Activated gamma-delta T cell treated with anti-CD3 and anti-CD28 coated beads, Interleukin-2, amount 50 U/mL, for 16 hours (primary cell): ENCODE data around the gene PLIN4.

Experiments
- DNase-seq: peaks from one replicate; pipeline ENCODE4 v3.0.0-alpha.2; 2020; ENCODE audit warnings: low read depth

The PLIN4 gene

DNA sequence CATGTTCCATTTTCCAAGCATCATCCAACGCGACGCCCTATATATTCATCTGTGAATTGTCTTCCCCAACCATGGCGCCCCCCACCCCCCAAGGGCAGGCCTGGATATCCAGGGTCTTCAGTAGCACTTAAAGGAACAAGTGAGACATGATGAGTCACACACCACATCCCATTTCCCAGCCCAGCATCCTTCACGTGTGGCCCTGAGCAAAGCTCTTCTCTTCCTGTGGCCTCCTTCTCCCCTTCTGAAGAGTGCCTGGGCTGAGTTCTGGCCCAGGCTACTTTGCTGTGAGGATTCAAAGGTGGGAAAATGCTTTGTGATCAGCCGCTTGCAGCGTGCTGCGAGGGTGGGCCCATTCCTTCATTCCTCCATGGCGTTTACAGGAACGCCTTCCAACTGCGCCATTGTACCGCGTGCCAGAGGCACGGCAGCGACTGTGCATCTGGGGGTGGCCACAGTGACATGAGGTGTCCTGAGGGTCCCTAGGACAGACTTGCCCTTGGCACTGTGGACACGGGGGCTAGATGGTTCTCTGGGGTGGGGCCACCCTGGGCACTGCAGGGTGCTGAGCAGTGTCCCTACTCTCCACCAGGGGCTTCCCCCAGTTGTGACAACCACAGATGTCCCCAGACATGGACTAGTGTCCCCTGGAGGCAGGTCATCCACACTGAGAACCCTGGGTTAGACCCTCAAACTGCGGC, 11.7 kb downstream of the PLIN4 start:
- no peak for DNase-seq

DNA sequence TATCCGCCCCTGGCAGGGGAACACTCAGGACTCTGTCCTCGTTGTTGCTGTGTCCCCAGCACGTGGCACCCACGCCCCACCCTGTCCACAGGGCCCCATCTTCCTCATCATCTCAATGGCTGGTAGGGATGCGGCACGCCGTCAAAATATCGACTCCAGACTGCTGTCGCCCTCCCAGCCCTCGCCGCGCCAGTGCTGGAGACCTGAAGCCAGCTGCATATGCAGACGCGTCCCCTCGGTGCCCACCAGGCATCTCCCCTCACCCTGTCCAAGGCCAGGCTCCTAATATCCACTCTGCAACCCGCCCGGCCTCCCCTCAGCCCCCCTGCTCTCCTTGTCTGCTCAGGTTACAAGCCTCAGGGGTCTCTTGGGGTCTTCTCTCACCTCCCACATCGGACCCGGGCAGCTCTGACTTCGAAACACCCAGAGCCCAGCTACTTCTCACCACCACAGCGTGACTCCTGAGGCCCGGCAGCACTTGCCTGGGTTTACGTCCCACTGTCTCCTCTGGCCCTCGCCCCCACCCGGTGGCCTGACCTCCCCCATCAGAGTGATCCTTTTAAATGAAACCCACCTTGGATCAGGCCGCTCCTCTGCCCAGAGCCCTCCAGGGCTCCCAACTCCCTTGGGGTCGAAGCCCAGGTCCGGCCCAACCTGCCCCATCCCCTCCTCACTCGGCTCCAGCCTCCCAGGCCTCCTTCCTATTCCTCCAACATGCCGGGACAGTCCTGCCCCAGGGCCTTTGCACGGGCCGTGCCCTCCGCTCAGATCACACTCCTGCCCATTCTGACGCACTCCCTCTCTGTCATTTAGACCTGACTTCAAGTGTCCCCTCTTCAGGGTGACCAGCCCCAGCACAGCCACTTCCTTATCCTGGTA, 12.5 kb downstream of the PLIN4 start:
- DNase-seq: no peak

DNA sequence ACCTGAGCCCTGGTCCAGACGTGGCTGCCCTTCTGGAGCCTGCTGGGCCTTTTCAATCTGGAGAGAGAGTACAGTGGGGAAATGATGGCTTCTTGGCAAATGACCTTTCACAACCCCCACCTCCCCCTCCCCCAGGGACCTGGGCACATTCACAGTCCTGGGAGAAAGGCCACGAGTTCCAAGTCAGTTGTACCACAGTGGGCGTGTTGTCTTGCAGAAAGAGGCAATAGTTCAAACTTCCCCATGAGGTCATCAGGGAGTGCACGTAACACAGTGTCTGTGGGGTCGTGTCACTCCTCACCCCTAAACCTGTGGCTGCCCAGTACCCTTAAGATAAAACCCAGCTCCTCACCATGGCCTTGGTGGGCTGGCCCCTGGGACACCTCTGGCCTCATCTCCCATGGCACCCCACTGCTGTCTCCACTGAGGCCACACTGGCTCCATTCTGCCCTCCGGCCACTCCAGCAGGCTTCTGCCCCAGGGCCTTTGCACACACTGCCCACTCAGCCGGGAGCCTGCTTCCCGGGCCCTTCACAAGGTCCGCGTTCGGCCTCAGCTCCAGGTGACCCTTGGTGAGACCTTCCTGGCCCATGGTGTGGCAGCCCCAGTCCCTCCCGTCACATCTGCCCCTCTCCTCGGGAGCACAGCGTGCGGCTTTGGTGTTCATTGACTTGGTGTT, 13.3 kb downstream of the PLIN4 start:
- DNase-seq: no peak

DNA sequence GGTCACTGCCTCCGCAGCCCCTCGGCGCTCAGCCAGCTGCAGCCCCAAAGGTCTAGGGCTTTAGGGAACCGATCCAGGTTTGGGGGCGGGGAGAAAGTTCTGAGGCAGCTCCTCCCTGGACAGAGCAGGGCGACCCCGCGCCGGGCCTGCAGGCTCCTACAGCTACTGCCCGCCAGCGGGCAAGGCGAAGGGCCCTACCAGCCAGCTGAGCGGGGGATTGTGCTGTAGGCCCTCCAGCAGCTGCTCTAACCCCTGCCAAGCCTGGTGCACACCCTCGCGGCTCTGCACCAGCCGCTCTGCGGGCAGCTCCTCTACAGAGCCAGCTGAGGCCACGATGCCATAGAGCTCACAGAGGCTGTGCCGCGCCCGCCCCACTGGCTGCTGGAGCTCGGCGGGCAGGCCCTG, 14.0 kb downstream of the PLIN4 start:
- DNase-seq: no peak

DNA sequence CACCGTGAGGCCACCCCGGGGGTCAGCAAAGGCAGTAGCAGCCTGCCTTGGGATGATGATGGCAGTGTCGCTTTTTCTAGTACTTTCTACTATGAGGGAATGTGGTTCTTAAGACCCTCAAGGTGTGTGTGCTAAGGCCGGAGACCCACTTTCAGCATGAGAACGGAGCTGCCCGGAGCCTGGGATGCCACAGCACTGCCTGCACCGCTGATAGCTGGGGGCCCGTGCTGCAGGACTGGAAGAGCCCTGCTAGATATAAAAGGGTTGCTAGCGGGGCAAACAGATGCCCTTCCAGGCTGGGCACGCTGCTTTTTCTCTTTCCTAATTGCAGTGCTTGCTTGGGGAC, 14.5 kb downstream of the PLIN4 start:
- DNase-seq: no peak

DNA sequence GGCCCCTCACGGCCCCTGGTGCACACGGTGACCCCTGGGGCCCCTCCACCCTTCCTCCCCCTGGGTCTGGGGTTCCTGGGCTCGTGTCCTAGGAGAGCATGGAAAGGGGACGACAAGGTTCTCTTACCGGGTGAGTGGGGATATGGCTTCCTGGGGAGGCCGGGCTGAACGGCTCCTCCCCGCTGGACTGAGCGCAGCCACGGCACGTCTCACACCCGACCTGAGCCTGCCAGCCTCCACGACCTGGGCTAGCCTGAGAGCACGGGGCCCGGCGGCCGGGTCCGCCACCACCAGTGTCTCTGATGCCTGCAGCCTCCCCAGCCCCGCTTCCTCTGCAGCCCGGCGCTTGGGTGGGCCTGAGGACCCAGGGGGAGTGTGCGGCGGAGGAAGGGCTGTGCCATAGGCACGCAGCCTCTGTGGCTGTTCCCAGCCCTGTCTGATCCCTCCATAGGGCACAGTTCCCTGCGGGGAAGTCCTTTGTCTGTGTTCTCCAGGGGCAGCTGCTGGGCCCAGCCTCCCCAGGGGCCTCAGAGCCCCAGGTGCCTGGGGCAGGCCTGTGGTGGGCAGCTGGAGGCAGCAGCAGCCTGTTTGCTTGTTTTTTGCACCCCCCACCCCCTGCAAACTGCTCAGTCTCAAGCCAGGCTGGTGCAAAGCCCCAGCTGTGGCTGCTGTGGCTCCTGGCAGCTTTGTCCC, 15.0 kb downstream of the PLIN4 start:
- no peak for DNase-seq

DNA sequence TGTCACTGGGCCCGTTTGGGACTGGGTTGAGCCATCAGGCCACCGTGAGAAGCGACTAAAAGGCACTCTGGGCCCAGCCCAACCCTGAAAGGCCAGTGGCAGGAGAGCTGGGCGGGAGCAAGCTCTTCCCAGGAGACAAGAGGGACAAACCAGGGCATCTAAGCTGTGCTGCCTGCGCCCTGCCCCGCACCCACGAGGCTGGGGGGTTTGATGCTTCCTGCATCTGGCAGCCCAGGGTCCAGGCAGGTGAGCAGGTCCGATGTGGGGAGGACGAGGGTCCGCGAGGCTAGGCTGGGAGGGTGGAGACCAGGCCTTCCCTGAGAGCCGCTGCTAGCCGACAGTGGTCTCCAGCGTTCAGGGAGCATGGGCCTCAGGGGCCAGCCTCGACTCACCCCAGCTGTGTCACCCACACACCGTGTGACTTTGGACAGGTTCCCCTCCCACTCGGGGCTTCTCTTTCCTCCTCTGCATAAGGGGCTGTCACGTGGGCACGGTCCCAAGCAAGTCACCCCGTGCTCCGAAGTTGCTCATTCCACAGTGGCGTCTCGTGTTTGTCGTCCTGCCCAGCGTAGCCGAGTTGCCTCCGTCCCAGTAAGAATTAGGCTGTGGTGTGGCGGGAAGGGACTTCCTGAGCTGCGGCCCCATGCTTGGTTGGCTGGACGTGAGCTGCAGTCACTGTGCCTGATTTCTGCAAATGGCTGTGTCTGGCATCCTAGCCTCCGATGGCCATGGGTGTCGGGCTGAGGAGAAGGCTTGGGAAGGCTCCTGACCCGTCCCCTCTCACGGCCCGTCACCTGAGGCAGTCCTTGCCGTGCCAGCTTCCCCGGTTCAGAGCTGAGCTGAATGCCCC, 15.8 kb downstream of the PLIN4 start:
- no peak for DNase-seq

DNA sequence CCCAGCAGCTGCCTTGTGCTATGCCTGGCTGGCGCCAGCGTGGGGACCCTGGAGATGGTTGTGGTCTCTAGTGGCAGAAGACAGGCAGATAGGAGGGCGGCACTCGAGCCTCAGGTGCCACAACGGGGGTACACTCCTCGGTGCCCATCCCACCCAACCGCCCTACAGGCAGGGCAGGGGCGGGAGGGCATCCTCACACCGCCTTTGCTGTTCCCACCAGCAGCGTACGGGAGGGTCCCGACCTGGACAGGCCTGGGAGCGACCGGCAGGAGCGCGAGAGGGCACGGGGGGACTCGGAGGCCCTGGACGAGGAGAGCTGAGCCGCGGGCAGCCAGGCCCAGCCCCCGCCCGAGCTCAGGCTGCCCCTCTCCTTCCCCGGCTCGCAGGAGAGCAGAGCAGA, 16.6 kb downstream of the PLIN4 start:
- DNase-seq: no peak

DNA sequence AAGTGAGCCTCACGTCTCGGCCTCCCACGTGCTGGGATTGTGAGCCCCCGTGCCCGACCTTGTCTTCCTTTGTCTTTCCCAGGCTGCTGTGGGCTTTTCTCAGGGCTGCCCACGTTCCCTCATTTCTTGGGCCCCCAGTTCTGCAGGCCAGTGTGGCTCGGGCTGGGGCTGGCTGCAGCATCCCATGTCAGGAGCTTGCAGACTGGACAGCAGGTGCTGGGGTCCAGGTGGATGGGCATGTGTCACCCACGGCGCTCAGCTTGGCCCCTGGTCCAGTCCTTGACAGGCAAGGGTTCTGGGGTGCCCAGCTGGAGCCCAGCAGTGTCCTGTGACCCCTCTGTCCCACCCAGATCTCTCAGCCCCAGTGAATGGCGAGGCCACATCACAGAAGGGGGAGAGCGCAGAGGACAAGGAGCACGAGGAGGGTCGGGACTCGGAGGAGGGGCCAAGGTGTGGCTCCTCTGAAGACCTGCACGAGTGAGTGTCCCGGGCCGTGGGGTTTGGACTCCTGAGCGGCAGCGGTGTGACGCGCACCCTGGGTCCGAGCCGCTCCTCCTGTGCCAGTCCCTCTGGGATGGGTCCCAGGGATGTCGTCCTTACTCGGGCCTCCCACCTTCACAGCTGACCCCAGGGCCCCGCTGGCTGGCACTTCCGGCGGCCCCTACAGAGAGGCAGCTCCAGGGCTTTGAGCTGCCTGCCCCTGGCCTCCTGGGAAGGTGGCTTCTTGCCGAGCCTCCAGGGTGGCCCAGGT, 17.3 kb downstream of the PLIN4 start:
- no peak for DNase-seq

DNA sequence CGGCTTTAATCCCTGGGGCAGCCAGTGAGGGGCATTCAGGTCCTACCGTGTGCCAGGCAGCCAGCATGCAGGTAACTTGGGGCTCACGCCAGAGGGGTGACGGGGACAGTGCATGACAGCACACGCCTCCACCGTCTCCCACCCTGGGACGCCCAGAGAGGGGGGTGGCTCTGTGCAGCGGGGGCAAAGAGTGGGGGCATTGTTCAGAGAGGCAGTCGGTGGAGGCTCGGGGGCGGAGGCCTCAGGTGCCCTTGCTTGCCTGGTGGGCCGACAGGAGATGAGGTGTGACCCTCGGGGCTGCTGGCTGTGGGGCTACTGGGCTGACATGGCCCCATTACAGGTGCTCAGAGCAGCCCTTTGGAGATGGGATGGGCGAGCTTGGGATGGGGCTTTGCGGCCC, 18.4 kb downstream of the PLIN4 start:
- no peak for DNase-seq

DNA sequence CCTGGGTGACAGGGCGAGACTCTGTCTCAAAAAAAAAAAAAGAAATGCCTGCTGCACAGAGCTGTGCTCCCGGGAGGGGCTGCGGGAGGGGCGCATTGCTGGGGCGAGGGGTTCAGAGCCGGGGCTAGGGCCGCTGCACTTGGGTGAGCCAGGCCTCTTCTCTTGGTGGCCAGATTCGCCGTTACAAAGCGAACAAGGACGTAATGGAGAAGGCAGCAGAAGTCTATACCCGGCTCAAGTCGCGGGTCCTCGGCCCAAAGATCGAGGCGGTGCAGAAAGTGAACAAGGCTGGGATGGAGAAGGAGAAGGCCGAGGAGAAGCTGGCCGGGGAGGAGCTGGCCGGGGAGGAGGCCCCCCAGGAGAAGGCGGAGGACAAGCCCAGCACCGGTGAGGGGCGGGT, 19.0 kb downstream of the PLIN4 start:
- no peak for DNase-seq

DNA sequence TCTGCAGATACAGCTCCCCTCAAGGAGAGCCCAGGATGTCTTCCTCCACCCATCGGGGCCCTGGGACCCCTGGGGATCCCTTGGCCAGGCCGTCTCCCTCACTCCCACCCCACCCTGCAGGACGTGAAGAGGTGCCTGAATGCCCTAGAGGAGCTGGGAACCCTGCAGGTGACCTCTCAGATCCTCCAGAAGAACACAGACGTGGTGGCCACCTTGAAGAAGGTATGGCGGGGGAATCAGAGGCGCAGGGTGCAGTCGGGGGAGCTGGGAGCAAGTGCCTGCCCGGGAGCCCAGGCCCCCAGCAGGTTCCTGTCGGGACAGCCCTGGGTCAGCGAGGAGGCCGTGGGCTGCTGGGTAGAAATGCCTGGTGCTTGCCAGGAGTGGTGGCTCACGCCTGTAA, 19.6 kb downstream of the PLIN4 start:
- no peak for DNase-seq

DNA sequence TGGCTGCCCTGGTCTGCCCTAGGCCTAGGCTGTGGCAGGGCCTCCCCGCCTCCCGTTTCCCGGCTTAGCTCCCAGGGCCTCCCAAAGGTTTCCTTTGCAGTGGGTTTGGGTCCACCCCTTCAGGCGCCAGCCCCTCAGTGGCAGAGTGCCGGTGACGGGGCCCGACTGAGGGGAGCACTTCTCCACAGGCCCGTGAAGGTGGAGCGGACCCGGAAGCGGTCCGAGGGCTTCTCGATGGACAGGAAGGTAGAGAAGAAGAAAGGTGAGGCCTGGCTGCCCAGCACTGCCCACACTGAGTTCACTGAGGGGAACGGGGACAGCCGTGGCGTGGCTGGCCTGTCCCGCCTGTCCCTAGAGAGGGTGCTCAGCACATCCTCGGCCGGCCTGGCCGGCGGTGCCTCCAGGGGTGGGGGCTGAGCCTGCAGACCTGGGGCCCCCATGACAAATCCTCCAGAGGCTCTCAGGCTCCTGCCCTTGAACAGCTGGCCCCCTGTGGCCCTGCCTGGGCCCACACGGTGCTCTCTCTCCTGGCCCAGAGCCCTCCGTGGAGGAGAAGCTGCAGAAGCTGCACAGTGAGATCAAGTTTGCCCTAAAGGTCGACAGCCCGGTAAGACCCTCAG, 20.4 kb downstream of the PLIN4 start:
- DNase-seq: no peak

DNA sequence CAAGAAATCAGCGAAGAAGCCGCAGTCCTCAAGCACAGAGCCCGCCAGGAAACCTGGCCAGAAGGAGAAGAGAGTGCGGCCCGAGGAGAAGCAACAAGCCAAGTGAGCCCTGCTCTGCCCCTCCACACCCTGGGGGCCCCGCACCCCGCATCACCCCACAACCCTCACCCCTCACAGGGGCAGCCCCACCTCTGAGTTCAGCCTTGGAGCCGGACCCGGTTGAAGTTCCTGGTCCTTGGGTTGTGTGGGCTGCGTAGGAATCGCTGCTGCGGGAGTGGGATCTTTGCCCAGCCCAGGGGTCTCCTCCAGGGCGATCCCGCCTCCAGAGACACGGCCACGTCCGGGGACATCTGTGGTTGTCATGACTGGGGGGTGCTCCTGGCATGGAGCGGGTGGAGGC, 22.0 kb downstream of the PLIN4 start:
- DNase-seq: no peak

DNA sequence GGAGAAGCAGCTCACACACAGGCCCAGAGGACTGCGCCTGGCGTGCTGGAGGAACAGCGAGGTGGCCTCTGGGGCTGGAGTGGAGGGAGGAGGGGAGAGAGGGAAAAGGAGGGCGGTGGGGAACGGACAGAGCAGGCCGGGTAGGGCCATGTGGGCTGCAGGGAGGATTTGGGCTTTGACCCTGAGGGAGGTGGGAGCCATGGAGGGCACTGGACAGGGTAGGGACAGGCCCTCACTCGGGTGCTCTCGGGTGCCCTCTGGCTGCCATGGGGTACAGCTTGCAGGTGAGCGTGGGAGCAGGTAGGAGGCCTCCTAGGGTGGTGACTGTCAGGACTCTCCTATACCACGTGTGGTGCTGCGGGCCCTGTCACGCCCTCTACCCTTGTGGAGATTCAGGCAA, 22.8 kb downstream of the PLIN4 start:
- DNase-seq: no peak

DNA sequence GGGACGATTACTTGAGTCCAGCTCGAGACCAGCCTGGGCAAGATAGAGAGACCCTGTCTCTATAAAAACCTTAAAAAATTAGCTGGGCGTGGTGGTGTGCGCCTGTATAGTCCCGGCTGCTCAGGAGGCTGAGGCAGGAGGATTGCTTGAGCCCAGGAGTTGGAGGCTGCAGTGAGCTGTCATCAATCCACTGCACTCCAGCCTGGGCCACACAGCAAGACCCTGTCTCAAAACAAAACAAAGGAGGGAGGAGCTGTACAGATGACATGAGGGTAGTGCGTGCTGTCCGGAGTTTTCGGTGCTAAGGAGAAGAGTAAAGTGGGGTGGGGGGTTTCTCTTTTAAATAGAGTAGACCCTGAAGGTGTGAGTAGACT, 23.6 kb downstream of the PLIN4 start:
- no peak for DNase-seq

DNA sequence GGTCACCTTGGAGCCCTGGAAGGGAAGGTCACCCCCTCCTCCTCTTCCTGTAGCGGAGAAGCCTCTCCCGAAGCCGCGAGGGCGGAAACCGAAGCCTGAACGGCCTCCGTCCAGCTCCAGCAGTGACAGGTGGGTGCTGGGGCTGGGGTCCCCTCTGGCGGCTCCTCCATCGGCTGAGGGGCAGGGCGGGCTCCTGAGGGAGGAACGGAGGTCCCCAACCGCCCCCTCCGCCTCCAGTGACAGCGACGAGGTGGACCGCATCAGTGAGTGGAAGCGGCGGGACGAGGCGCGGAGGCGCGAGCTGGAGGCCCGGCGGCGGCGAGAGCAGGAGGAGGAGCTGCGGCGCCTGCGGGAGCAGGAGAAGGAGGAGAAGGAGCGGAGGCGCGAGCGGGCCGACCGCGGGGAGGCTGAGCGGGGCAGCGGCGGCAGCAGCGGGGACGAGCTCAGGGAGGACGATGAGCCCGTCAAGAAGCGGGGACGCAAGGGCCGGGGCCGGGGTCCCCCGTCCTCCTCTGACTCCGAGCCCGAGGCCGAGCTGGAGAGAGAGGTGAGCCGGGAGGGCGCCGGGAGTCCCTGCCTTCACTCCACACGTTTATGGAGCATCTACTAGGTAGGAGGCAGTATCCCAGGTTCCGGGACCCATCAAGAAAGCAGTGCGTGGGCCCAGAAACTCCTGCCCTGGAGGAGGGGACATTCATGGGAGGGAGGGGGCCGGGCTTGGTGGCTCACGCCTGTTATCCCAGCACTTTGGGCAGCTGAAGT, 24.2 kb downstream of the PLIN4 start:
- DNase-seq: no peak

DNA sequence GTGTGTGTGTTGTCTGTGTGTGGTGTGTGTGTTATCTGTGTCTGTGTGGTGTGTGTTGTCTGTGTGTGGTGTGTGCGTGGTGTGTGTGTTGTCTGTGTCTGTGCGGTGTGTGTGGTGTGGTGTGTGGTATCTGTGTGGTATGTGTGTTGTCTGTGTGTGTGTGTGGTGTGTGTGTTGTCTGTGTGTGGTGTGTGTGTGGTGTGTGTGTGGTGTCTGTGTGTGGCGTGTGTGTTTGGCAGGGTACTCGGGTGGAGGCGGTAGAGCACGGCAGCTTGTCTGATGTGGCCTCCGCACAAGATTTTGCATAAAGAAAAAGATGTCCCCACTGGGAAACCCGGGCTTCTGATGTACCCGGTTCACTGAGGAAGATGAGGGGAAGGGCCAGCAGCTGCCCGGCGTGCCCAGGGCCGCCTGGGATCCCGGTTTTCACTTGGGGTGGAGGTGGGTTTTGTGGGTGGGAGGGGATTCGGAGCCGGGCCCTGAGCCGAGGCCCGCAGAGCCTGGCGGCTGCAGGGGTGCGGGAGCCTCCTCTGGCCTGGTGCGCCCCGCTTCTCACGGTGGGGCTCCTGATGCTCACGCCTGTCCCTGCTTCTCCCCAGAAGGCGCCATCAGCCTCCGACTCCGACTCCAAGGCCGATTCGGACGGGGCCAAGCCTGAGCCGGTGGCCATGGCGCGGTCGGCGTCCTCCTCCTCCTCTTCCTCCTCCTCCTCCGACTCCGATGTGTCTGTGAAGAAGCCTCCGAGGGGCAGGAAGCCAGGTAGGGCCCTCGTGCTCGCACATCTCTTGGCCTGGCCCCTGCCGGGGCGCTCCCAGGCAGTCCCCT, 25.0 kb downstream of the PLIN4 start:
- no peak for DNase-seq
